HepG2 (cell line): Measurements from ENCODE around the gene MS4A6E. TPM values are rescaled to one million over a fixed set of nuclear protein-coding genes. Genes with fewer than 3 reads are reported as not detected.

Experiments
- ATAC-seq: fragments of 200-7000 bp; cut with Tn5 transposase; 3 replicates; pipeline ENCODE4 v1.9.1; 2020; ENCODE audit warnings: mild to moderate bottlenecking, moderate library complexity
- BruUV-seq: library from RNA; stranded (reverse); fragments of 400-500 nt; replicated peaks from 2 replicates; lab custom pipeline; 2021; lab: Mats Ljungman, UMichigan
- CTCF ChIA-PET: fragments of 300-600 bp; formaldehyde crosslinking; extraction: SDS; loops from one replicate; lab custom pipeline; 2021; ENCODE audit warnings: low total read pairs, inconsistent platforms, low intra/inter-chr PET ratio; lab: Yijun Ruan, JAX
- POLR2A ChIA-PET: fragments of 350-600 bp; sonication (Branson Sonifier 250); formaldehyde crosslinking; loops from one replicate; lab custom pipeline; 2020; ENCODE audit warnings: antibody characterized with exemption, inconsistent platforms; lab: Yijun Ruan, JAX
- DNase-seq: peaks from one replicate; pipeline ENCODE4 v3.0.0-alpha.2; 2015; ENCODE audit warnings: low spot score
- FAIRE-seq: peaks from 3 replicates; lab custom pipeline; 2011; peaks lifted over from hg19 to GRCh38; lab: Jason Lieb, UNC
- H2AFZ ChIP-seq: one replicate; pipeline ENCODE4 v1.6.1; 2011; ENCODE audit warnings: low read length, inconsistent platforms
- H3K27ac ChIP-seq: fragments of 300-600 bp; 3 replicates; pipeline ENCODE4 v1.8.0; 2011; ENCODE audit warnings: mixed run types, mild to moderate bottlenecking, mixed read lengths, low read length, inconsistent platforms; ENCODE audit not compliant: insufficient read depth; ENCODE audit errors: extremely low read length
- H3K27me3 ChIP-seq, 2 experiments: fragments of 200-600 bp in 1 of 2; 2 replicates in 1 of 2; 3 replicates in 1 of 2; pipeline versions ENCODE4 v1.6.0 to v1.8.0; 2011; ENCODE audit warnings: low read length in 2 of 2, mild to moderate bottlenecking in 2 of 2, moderate library complexity in 2 of 2, inconsistent platforms in 1 of 2; ENCODE audit not compliant: insufficient read depth in 2 of 2, control insufficient read depth in 1 of 2
- H3K36me3 ChIP-seq, 2 experiments: fragments of 200-600 bp in 1 of 2; replicated peaks in 1 of 2; 2 replicates in 1 of 2; 3 replicates in 1 of 2; pipeline versions ENCODE4 v1.5.1 to v1.8.0; 2011; ENCODE audit warnings: low read length in 2 of 2, inconsistent platforms in 1 of 2; ENCODE audit not compliant: insufficient read depth in 2 of 2, control insufficient read depth in 1 of 2
- H3K4me1 ChIP-seq: 2 replicates; pipeline ENCODE4 v1.5.1; 2012; ENCODE audit warnings: low read length, inconsistent platforms; ENCODE audit not compliant: insufficient read depth
- H3K4me2 ChIP-seq: 2 replicates; pipeline ENCODE4 v1.6.0; 2011; ENCODE audit warnings: low read depth, low read length, inconsistent platforms
- H3K4me3 ChIP-seq, 3 experiments: fragments of 200-600 bp in 1 of 3; sonication (generic), shearing (Covaris generic) in 1 of 3; replicated peaks in 1 of 3; 2 replicates each; pipeline ENCODE4 v1.5.1; 2011 to 2016; ENCODE audit warnings: low read length in 3 of 3, inconsistent platforms in 2 of 3, low read depth in 2 of 3, mild to moderate bottlenecking in 2 of 3, control low read depth in 1 of 3, mixed read lengths in 1 of 3; ENCODE audit not compliant: insufficient read depth in 1 of 3
- H3K79me2 ChIP-seq: one replicate; pipeline ENCODE4 v1.6.1; 2011; ENCODE audit warnings: low read length, inconsistent platforms; ENCODE audit not compliant: insufficient read depth
- H3K9ac ChIP-seq: 2 replicates; pipeline ENCODE4 v1.6.0; 2011; ENCODE audit warnings: mild to moderate bottlenecking, low read depth, low read length, inconsistent platforms; ENCODE audit not compliant: insufficient read depth
- H3K9me3 ChIP-seq: 2 replicates; pipeline ENCODE4 v1.5.1; 2012; ENCODE audit warnings: mild to moderate bottlenecking, low read length
- H4K20me1 ChIP-seq: 2 replicates; pipeline ENCODE4 v1.6.0; 2011; ENCODE audit warnings: inconsistent platforms, mild to moderate bottlenecking, low read length, moderate library complexity; ENCODE audit not compliant: insufficient read depth
- ARID5B ChIP-seq: IDR thresholded peaks from 2 replicates; pipeline ENCODE4 v1.4.0; 2020; ENCODE audit warnings: mild to moderate bottlenecking, missing genetic modification reagents
- ATF4 ChIP-seq, 2 experiments: fragments of 450-650 bp in 1 of 2; sonication (generic) in 1 of 2; formaldehyde crosslinking; IDR thresholded peaks; 2 replicates each; pipeline versions ENCODE4 v1.5.0 to v1.8.0; 2020 to 2022; ENCODE audit warnings: mild to moderate bottlenecking in 1 of 2, missing genetic modification reagents in 1 of 2
- CSRNP2 ChIP-seq: sonication (generic); formaldehyde crosslinking; conservative IDR thresholded peaks from 2 replicates; pipeline ENCODE4 v1.8.0; 2022; ENCODE audit warnings: low read depth, missing genetic modification reagents
- ISX ChIP-seq: sonication (generic); formaldehyde crosslinking; conservative IDR thresholded peaks from 2 replicates; pipeline ENCODE4 v1.5.0; 2020; ENCODE audit warnings: missing genetic modification reagents
- MED1 ChIP-seq: sonication (generic); formaldehyde crosslinking; IDR thresholded peaks from 2 replicates; pipeline ENCODE4 v1.4.0; 2020; ENCODE audit warnings: missing genetic modification reagents
- MZF1 ChIP-seq: sonication (generic); formaldehyde crosslinking; IDR thresholded peaks from 2 replicates; pipeline ENCODE4 v1.8.1; 2023; ENCODE audit warnings: mild to moderate bottlenecking, missing genetic modification reagents, borderline replicate concordance
- RARG ChIP-seq: sonication (generic); formaldehyde crosslinking; IDR thresholded peaks from 2 replicates; pipeline ENCODE4 v1.4.0; 2020; ENCODE audit warnings: low read depth, mild to moderate bottlenecking, missing genetic modification reagents
- SIN3B ChIP-seq: fragments of 150-350 bp; IDR thresholded peaks from 2 replicates; pipeline ENCODE4 v1.6.1; 2014; ENCODE audit warnings: low read length
- YEATS2 ChIP-seq: sonication (generic); formaldehyde crosslinking; IDR thresholded peaks from 2 replicates; pipeline ENCODE4 v1.4.0; 2020; ENCODE audit warnings: missing genetic modification reagents, borderline replicate concordance
- ZNF296 ChIP-seq: sonication (generic); formaldehyde crosslinking; conservative IDR thresholded peaks from 2 replicates; pipeline ENCODE4 v1.5.0; 2020; ENCODE audit warnings: mild to moderate bottlenecking, missing genetic modification reagents
- ZNF30 ChIP-seq: sonication (generic); formaldehyde crosslinking; IDR thresholded peaks from 2 replicates; pipeline ENCODE4 v1.5.0; 2020; ENCODE audit warnings: mild to moderate bottlenecking, missing genetic modification reagents
- ZNF543 ChIP-seq: sonication (generic); formaldehyde crosslinking; IDR thresholded peaks from 2 replicates; pipeline ENCODE4 v1.4.0; 2020; ENCODE audit warnings: mild to moderate bottlenecking, missing genetic modification reagents
- ZNF557 ChIP-seq: sonication (generic); formaldehyde crosslinking; IDR thresholded peaks from 2 replicates; pipeline ENCODE4 v1.4.0; 2020; ENCODE audit warnings: missing genetic modification reagents
- ZNF850 ChIP-seq: sonication (generic); formaldehyde crosslinking; conservative IDR thresholded peaks from 2 replicates; pipeline ENCODE4 v1.9.0; 2021; ENCODE audit warnings: mild to moderate bottlenecking, missing genetic modification reagents
- WGBS: methylation state at CpG from one replicate; pipeline ENCODE4 v1.1.6; 2017; ENCODE audit warnings: low lambda C conversion rate; 5-methylcytosine and 5-hydroxymethylcytosine counted together
- in situ Hi-C: cut with HindIII; loops from 2 replicates; pipeline ENCODE4 v1.10.0; 2017; ENCODE audit warnings: low pct_unique_long_range_greater_than_20kb; ENCODE audit not compliant: extremely low pct_ligation_motif_present
- intact Hi-C: fragments of 100-400 bp; cut with micrococcal nuclease; formaldehyde crosslinking; loops from one replicate; pipeline ENCODE4 v1.10.0; 2022; ENCODE audit not compliant: unreplicated experiment
- polyA plus RNA-seq, 8 experiments: library from polyadenylated mRNA; depleted of rRNA in 3 of 8; stranded (reverse) in 7 of 8; unstranded in 1 of 8; fragments of >200 nt; fragmentation: Illumina TruSeq in 4 of 8; extraction: Trizol in 4 of 8; gene quantifications; 2 replicates each; pipeline versions ENCODE4 v1.2.1 to v1.2.3, GENCODE V29; 2011 to 2016; ENCODE audit warnings: low read depth in 4 of 8, missing spikeins in 1 of 8, mixed read lengths in 1 of 8; ENCODE audit not compliant: insufficient read depth in 1 of 8
- total RNA-seq, 5 experiments: library from RNA; depleted of rRNA; stranded (reverse); fragments of >200 nt; fragmentation: Illumina TruSeq; extraction: Trizol; gene quantifications; 2 replicates each; pipeline ENCODE4 v1.2.3, GENCODE V29; 2016; ENCODE audit warnings: low read depth in 1 of 5
- TF ChIP-seq, protein P1 (sequence below): sonication (generic); formaldehyde crosslinking; IDR thresholded peaks from 2 replicates; pipeline ENCODE4 v1.4.0; 2020; ENCODE audit warnings: mild to moderate bottlenecking, missing genetic modification reagents, borderline replicate concordance

The MS4A6E gene
- total and polyA plus RNA-seq, 2 of the 13 experiments (the other 11 are each of a cell fraction or from before 2014, with no cell fraction given), result not detected

- no peak overlapping the region for H2AFZ ChIP-seq
- 0% methylated on average over 1 of the region's 1 CpG for WGBS
- BruUV-seq, result no TSS peak
- H4K20me1 ChIP-seq, result no peaks in the 10 kb centered on the region
- no peak for FAIRE-seq
- no peaks in the 10 kb centered on the region for H3K79me2 ChIP-seq
- intact Hi-C loops (no loop called here), in situ Hi-C loops (no loop called here)
- H3K4me3 ChIP-seq, result no peak overlapping the region
- H3K4me2 ChIP-seq, result no peak overlapping the region
- no peak for DNase-seq
- ChIA-PET CTCF (no interaction called here), POLR2A (no interaction called here)
- peaks cover 0 to 10% of the 10 kb centered on the region in 2 experiments; a peak in 3 of 5 replicates for H3K27me3 ChIP-seq
- H3K9ac ChIP-seq, result no peak overlapping the region
- peaks cover 11% of the 10 kb centered on the region for H3K4me1 ChIP-seq
- no peak for ATAC-seq
- no peaks in the 10 kb centered on the region for H3K9me3 ChIP-seq
- H3K27ac ChIP-seq, result no peak overlapping the region
- H3K36me3 ChIP-seq, result no peaks in the 10 kb centered on the region
- TF ChIP-seq RARG (no peak), ATF4 (CRISPR knock-in tag; IDR thresholded peaks at IDR 0.05) (no peak), MZF1 (CRISPR knock-in tag) (no peak), ZNF850 (CRISPR knock-in tag) (no peak), CSRNP2 (CRISPR knock-in tag) (no peak), SIN3B (no peak), ZNF557 (CRISPR knock-in tag) (no peak), ISX (CRISPR knock-in tag) (no peak), ARID5B (CRISPR knock-in tag) (no peak), YEATS2 (CRISPR knock-in tag) (no peak), MED1 (CRISPR knock-in tag) (no peak), ZNF296 (no peak), ZNF543 (CRISPR knock-in tag) (no peak), ZNF30 (no peak)
- TF ChIP-seq, protein P1, sequence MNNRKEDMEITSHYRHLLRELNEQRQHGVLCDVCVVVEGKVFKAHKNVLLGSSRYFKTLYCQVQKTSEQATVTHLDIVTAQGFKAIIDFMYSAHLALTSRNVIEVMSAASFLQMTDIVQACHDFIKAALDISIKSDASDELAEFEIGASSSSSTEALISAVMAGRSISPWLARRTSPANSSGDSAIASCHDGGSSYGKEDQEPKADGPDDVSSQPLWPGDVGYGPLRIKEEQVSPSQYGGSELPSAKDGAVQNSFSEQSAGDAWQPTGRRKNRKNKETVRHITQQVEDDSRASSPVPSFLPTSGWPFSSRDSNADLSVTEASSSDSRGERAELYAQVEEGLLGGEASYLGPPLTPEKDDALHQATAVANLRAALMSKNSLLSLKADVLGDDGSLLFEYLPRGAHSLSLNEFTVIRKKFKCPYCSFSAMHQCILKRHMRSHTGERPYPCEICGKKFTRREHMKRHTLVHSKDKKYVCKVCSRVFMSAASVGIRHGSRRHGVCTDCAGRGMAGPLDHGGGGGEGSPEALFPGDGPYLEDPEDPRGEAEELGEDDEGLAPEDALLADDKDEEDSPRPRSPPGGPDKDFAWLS (CRISPR knock-in tag), result no peak
Observed at GRCh38 chr11:60371854-60372253, 44.8 kb downstream of the MS4A6E start.
